Suprapubic skin (tissue), 3 donors: ENCODE results near the gene LPAR3.

Experiments
- POLR2A ChIP-seq, 2 donors: fragments of 450-650 bp; IDR thresholded peaks; one replicate each; pipeline ENCODE4 v1.6.1; 2017; ENCODE audit warnings: antibody characterized with exemption in 2 of 2, mild to moderate bottlenecking in 2 of 2, moderate library complexity in 2 of 2
- TF ChIP-seq, protein P1 (sequence below), 2 donors: fragments of 200-600 bp in 1 of 2; fragments of 450-650 bp in 1 of 2; sonication (generic) in 1 of 2; IDR thresholded peaks; one replicate each; pipeline ENCODE4 v1.5.1; 2016 to 2019; ENCODE audit warnings: antibody characterized with exemption in 2 of 2, mild to moderate bottlenecking in 1 of 2, moderate library complexity in 1 of 2

DNA sequence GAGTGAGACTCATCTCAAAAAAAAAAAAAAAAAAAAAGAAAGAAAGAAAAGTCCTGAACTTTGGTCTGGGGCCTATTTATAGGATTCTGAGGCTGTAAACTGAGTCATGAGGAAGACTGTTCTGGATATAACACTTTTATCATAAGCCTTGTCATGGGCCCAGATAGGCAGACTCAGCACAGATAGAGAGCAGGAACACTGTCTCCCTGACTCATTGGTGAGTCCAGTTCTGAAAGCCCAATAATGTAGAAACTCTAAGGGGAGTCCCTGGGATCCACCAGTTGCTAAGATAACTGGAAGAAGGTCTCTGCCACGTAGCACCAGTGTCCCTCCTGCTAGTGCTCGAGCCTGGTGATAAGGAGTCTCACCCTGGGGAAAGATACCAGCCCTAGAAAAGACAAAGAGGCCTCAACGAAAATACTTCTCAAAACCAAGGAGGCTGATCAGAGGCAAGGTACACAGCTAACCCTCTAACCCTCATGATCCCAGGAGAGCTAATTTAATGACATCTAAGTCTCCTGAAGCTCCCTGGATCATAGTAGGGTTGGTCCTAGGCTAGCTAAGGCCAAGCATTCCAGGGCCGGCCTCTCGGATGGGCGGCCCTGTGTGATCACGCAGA, 43.5 kb downstream of the LPAR3 start:
- TF ChIP-seq, protein P1, sequence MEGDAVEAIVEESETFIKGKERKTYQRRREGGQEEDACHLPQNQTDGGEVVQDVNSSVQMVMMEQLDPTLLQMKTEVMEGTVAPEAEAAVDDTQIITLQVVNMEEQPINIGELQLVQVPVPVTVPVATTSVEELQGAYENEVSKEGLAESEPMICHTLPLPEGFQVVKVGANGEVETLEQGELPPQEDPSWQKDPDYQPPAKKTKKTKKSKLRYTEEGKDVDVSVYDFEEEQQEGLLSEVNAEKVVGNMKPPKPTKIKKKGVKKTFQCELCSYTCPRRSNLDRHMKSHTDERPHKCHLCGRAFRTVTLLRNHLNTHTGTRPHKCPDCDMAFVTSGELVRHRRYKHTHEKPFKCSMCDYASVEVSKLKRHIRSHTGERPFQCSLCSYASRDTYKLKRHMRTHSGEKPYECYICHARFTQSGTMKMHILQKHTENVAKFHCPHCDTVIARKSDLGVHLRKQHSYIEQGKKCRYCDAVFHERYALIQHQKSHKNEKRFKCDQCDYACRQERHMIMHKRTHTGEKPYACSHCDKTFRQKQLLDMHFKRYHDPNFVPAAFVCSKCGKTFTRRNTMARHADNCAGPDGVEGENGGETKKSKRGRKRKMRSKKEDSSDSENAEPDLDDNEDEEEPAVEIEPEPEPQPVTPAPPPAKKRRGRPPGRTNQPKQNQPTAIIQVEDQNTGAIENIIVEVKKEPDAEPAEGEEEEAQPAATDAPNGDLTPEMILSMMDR (IDR thresholded peaks at IDR 0.05): no peak
- TF ChIP-seq POLR2A (IDR thresholded peaks at IDR 0.05): no peak
